CD4-positive, alpha-beta T cell (primary cell): ENCODE data around the gene SERPINB6. TPM values are rescaled to one million over a fixed set of nuclear protein-coding genes. Genes with fewer than 3 reads are reported as not detected.
A peak's percentile ranks its signal among the peaks of the same experiment; 100 is the strongest.

Experiments used
- ATAC-seq: fragments of 200-7000 bp; cut with Tn5 transposase; one replicate; pipeline ENCODE4 v1.10.0; 2022; ENCODE audit warnings: mild to moderate bottlenecking; ENCODE audit not compliant: poor library complexity
- CTCF ChIA-PET: fragments of 350-600 bp; sonication (Branson Sonifier 250); formaldehyde crosslinking; loops from one replicate; lab custom pipeline; 2021; ENCODE audit warnings: antibody characterized with exemption, inconsistent platforms; lab: Charles Lee
- POLR2A ChIA-PET: fragments of 350-600 bp; sonication (Branson Sonifier 250); formaldehyde crosslinking; loops from one replicate; lab custom pipeline; 2021; ENCODE audit warnings: antibody characterized with exemption, inconsistent platforms; lab: Charles Lee
- DNase-seq, 14 experiments: peaks; one replicate each; pipeline ENCODE4 v3.0.0-alpha.2; 2013 to 2020; ENCODE audit warnings: mixed read lengths in 2 of 14
- H3K27ac ChIP-seq, 2 donors: one replicate each; pipeline versions ENCODE4 v1.5.1 to v1.7.0; 2013; ENCODE audit warnings: low read length in 2 of 2, low read depth in 1 of 2, mild to moderate bottlenecking in 1 of 2
- H3K27me3 ChIP-seq, 2 experiments: 1 replicate in 1 of 2; 2 replicates in 1 of 2; pipeline versions ENCODE4 v1.6.1 to v1.7.0; 2013; ENCODE audit warnings: low read length in 2 of 2, control low read depth in 1 of 2, mild to moderate bottlenecking in 1 of 2, moderate library complexity in 1 of 2; ENCODE audit not compliant: insufficient read depth in 2 of 2, control insufficient read depth in 1 of 2
- H3K36me3 ChIP-seq: one replicate; pipeline ENCODE4 v1.6.1; 2013; ENCODE audit warnings: low read length, control low read depth; ENCODE audit not compliant: insufficient read depth
- H3K4me1 ChIP-seq: one replicate; pipeline ENCODE4 v1.6.1; 2013; ENCODE audit warnings: low read length, control low read depth; ENCODE audit not compliant: insufficient read depth
- H3K4me3 ChIP-seq: one replicate; pipeline ENCODE4 v1.5.1; 2013; ENCODE audit warnings: mild to moderate bottlenecking, low read length, moderate library complexity
- H3K9me3 ChIP-seq, 2 experiments: 1 replicate in 1 of 2; 2 replicates in 1 of 2; pipeline versions ENCODE4 v1.6.1 to v1.7.0; 2013; ENCODE audit warnings: low read length in 2 of 2, mild to moderate bottlenecking in 2 of 2, control low read depth in 1 of 2, moderate library complexity in 1 of 2; ENCODE audit not compliant: control insufficient read depth in 1 of 2, insufficient read depth in 1 of 2
- H3K27ac Mint-ChIP-seq: one replicate; pipeline ENCODE4 v1.8.0; 2020; ENCODE audit warnings: mixed read lengths
- H3K27me3 Mint-ChIP-seq: one replicate; pipeline ENCODE4 v1.8.0; 2021; ENCODE audit warnings: mixed read lengths
- H3K36me3 Mint-ChIP-seq: one replicate; pipeline ENCODE4 v1.8.0; 2021; ENCODE audit warnings: low read depth, mixed read lengths
- H3K4me1 Mint-ChIP-seq: one replicate; pipeline ENCODE4 v1.8.0; 2021; ENCODE audit warnings: low read depth, mixed read lengths
- H3K4me3 Mint-ChIP-seq: one replicate; pipeline ENCODE4 v1.8.0; 2020; ENCODE audit warnings: mild to moderate bottlenecking, mixed read lengths
- H3K9me3 Mint-ChIP-seq: one replicate; pipeline ENCODE4 v1.8.0; 2020; ENCODE audit warnings: mixed read lengths
- CTCF ChIP-seq: fragments of 200-600 bp; IDR thresholded peaks from one replicate; pipeline ENCODE4 v1.8.0; 2022; ENCODE audit warnings: antibody characterized with exemption, mild to moderate bottlenecking
- intact Hi-C, 2 experiments: fragments of 100-400 bp; cut with DNase I in 1 of 2; cut with micrococcal nuclease in 1 of 2; formaldehyde crosslinking; loops; one replicate each; pipeline versions ENCODE4 v1.15.1 to v1.9.0; 2023 to 2025; cut with DNase I, micrococcal nuclease
- total RNA-seq, 174 experiments: library from RNA in 2 of 174; stranded (reverse) in 2 of 174; gene quantifications; one replicate each; pipeline ENCODE4 v1.2.3 and lab custom pipeline; 2021 to 2026

The SERPINB6 gene
- total RNA-seq, 2 experiments from 2014 or later, result 11.0 to 11.9 TPM

- peaks cover 26% of the 10 kb centered on the region for H3K27me3 Mint-ChIP-seq
- Histone ChIP-seq H3K9me3 (no peaks in the 10 kb centered on the region), H3K4me1 (peaks cover 17% of the 10 kb centered on the region), H3K36me3 (no peaks in the 10 kb centered on the region), H3K4me3 (peak overlapping the region; percentile 56), H3K27ac (no peak overlapping the region), H3K27me3 (no peaks in the 10 kb centered on the region)
- H3K27ac Mint-ChIP-seq, result peak overlapping the region; percentile 84
- intact Hi-C loops, result no loop called here
- peaks cover 23% of the 10 kb centered on the region for H3K4me1 Mint-ChIP-seq
- no peak for TF ChIP-seq CTCF
- H3K4me3 Mint-ChIP-seq, result peak overlapping the region; percentile 93
- ChIA-PET POLR2A (interaction anchor here (1.1 to 1.6 kb wide), 5 partner anchors 19 to 38 kb away, joined by 3 to 30 read pairs (median 6); no protein-coding TSS in a partner anchor), CTCF (interaction anchor here (1.2 to 1.6 kb wide), 3 partner anchors 10 to 18 kb away, joined by 3 to 6 read pairs (median 3); no protein-coding TSS in a partner anchor)
- H3K9me3 Mint-ChIP-seq, result no peaks in the 10 kb centered on the region
- no peaks in the 10 kb centered on the region for H3K36me3 Mint-ChIP-seq
- peak; percentile 60 for ATAC-seq
- DNase-seq, result peak in 10 of 14 experiments; percentile 30 to 74 (median 54)
These were observed 481 bp downstream of the SERPINB6 start for GRCh38 chr6:2970753-2971419.

GRCh38 chr6:2970034-2970685 lies 1.2 kb downstream of the SERPINB6 start:
- Histone ChIP-seq H3K36me3 (no peaks in the 10 kb centered on the region), H3K9me3 (no peaks in the 10 kb centered on the region), H3K4me3 (peak overlapping the region; percentile 56), H3K4me1 (peaks cover 17% of the 10 kb centered on the region), H3K27ac (no peak overlapping the region), H3K27me3 (no peaks in the 10 kb centered on the region)
- peaks cover 26% of the 10 kb centered on the region for H3K27me3 Mint-ChIP-seq
- CTCF ChIA-PET, result no interaction called here
- H3K4me1 Mint-ChIP-seq, result peaks cover 22% of the 10 kb centered on the region
- H3K36me3 Mint-ChIP-seq, result no peaks in the 10 kb centered on the region
- H3K27ac Mint-ChIP-seq, result peak overlapping the region; percentile 84
- intact Hi-C loops, result no loop called here
- no peak for TF ChIP-seq CTCF
- peak overlapping the region; percentile 93 for H3K4me3 Mint-ChIP-seq
- ATAC-seq, result no peak
- POLR2A ChIA-PET, result no interaction called here
- H3K9me3 Mint-ChIP-seq, result no peaks in the 10 kb centered on the region
- no peak for DNase-seq

GRCh38 chr6:2969549-2969948 lies 1.8 kb downstream of the SERPINB6 start:
- Histone ChIP-seq H3K27ac (no peak overlapping the region), H3K4me1 (peaks cover 17% of the 10 kb centered on the region), H3K4me3 (no peak overlapping the region), H3K36me3 (no peaks in the 10 kb centered on the region), H3K9me3 (no peaks in the 10 kb centered on the region), H3K27me3 (no peaks in the 10 kb centered on the region)
- POLR2A ChIA-PET, result interaction anchor here (0.8 kb wide), 1 partner anchor 113 kb away, joined by 3 read pairs; no protein-coding TSS in a partner anchor
- peak overlapping the region; percentile 81 for H3K4me3 Mint-ChIP-seq
- H3K27ac Mint-ChIP-seq, result peak overlapping the region; percentile 68
- CTCF ChIA-PET, result no interaction called here
- H3K36me3 Mint-ChIP-seq, result no peaks in the 10 kb centered on the region
- peaks cover 26% of the 10 kb centered on the region for H3K27me3 Mint-ChIP-seq
- no peak for ATAC-seq
- H3K9me3 Mint-ChIP-seq, result no peaks in the 10 kb centered on the region
- intact Hi-C loops, result no loop called here
- no peak for TF ChIP-seq CTCF
- H3K4me1 Mint-ChIP-seq, result peaks cover 22% of the 10 kb centered on the region
- no peak for DNase-seq
